Measurements from ENCODE around the gene ABHD8. TPM values are rescaled to one million over a fixed set of nuclear protein-coding genes. Genes with fewer than 3 reads are reported as not detected.
A peak's percentile ranks its signal among the peaks of the same experiment; 100 is the strongest.

Gene ABHD8
- total and polyA plus RNA-seq, 11 donors, result 7.4 to 21.8 (median 11.6) TPM

GRCh38 chr19:17328517-17329365 lies 25.5 kb upstream of the ABHD8 start:
- TF ChIP-seq POLR2A (IDR thresholded peaks at IDR 0.05), result no peak
- no peak for TF ChIP-seq CTCF (IDR thresholded peaks at IDR 0.05)
- WGBS, 4 donors, result 44 to 65% (median 53%) methylated on average over 52 to 94 of the region's 94 CpGs

GRCh38 chr19:17327654-17328516 lies 24.7 kb upstream of the ABHD8 start:
- Histone ChIP-seq H3K4me1 (peaks cover 0 to 21% (median 0%) of the 10 kb centered on the region in 12 donors), H3K36me3 (peaks cover 0 to 18% (median 0%) of the 10 kb centered on the region in 9 donors), H3K9me3 (no peaks in the 10 kb centered on the region), H3K4me3 (peak overlapping the region in 9 of 12 donors; percentile 1 to 51 (median 26)), H3K27me3 (peaks cover 0 to 17% (median 0%) of the 10 kb centered on the region in 9 donors), H3K27ac (peak overlapping the region in 1 of 12 donors; percentile 27)
- 52 to 67% (median 55%) methylated on average over 39 to 64 of the region's 64 CpGs for WGBS, 4 donors
- DNase-seq (no peak), ATAC-seq (peak in 3 of 4 donors; percentile 17 to 31 (median 24))
- TF ChIP-seq POLR2A (IDR thresholded peaks at IDR 0.05), result no peak
- TF ChIP-seq CTCF (IDR thresholded peaks at IDR 0.05), result no peak
- intact Hi-C loops (cut with DNase I), result no loop called here

More at GRCh38 chr19:17328517-17329365, 25.5 kb upstream of the ABHD8 start:
- ATAC-seq, result no peak
- Histone ChIP-seq H3K27ac (peak overlapping the region in 1 of 12 donors; percentile 27), H3K27me3 (peaks cover 0 to 17% (median 0%) of the 10 kb centered on the region in 9 donors), H3K4me3 (peak overlapping the region in 9 of 12 donors; percentile 1 to 51 (median 26)), H3K9me3 (no peaks in the 10 kb centered on the region), H3K36me3 (peaks cover 0 to 17% (median 0%) of the 10 kb centered on the region in 9 donors), H3K4me1 (peaks cover 0 to 24% (median 3%) of the 10 kb centered on the region in 12 donors)
- no peak for DNase-seq
- intact Hi-C loops (cut with DNase I), result no loop called here

GRCh38 chr19:17327068-17327653 lies 23.9 kb upstream of the ABHD8 start:
- no peak overlapping the region for H3K4me3 ChIP-seq
- H3K4me1 ChIP-seq, result peaks cover 0 to 21% (median 0%) of the 10 kb centered on the region in 12 donors
- H3K9me3 ChIP-seq, result no peaks in the 10 kb centered on the region
- intact Hi-C loops (cut with DNase I), result no loop called here
- no peak for ATAC-seq
- peaks cover 0 to 17% (median 0%) of the 10 kb centered on the region in 9 donors for H3K27me3 ChIP-seq
- TF ChIP-seq POLR2A (IDR thresholded peaks at IDR 0.05), result no peak
- TF ChIP-seq CTCF (IDR thresholded peaks at IDR 0.05), result no peak
- WGBS, 4 donors, result 93 to 97% (median 95%) methylated on average over 6 to 27 of the region's 27 CpGs
- H3K27ac ChIP-seq, result no peak overlapping the region
- H3K36me3 ChIP-seq, result peaks cover 0 to 25% (median 0%) of the 10 kb centered on the region in 9 donors
- no peak for DNase-seq

All from heart left ventricle (tissue), 16 donors.